Purkinje cell (primary cell): ENCODE results near the gene SIX1. TPM values are rescaled to one million over a fixed set of nuclear protein-coding genes. Genes with fewer than 3 reads are reported as not detected.

Source experiments
- polyA plus RNA-seq: library from polyadenylated mRNA; unstranded; fragments of >200 nt; fragmentation: Nextera tagmentation; gene quantifications from 2 replicates; pipeline ENCODE4 v1.2.1, GENCODE V29; 2014

Gene SIX1
- not detected in 2 replicates for polyA plus RNA-seq

DNA sequence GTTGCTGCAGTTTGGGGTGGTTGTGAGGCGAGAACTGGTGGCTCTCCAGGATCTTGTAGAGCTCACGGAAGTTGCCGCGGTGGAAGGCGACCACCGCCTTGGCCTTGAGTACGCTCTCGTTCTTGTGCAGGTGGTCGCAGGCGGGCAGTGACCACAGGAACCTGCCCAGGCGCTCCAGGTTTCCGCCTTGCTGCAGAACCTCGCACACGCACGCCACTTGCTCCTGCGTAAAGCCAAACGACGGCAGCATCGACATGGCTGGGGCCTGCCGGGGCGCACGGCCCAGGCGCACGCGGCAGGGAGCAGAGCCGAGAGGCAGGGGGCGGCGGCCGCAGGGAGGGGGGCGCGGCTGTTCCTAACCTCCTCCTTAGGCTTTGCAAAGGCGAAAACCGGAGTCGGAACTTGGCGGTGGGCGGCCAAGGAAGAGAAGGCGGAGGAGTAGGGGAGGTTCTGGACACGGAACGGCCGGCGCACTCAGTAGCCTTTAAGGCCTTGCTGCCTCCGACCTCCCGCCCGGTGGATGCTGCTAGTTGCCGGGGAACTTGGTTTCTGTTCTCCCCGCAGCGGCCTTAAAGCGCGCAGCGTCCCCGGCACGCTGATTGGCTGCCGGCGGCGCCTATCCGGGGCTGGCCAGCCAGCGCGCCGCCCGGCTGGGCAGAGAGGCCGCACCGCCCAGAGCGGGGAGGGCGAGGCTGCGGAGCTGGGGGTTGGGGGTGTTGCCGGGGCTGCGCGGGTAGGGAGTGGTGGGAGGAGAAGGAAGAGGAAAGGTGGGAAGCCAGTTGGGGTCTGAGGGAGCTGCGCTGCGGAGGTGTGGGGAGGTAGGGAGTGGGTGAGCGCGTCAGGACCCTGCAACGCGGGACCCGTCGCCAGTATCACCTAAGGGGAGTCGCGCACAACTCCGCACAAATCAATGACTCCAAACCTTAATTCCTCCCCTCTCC is at the start of gene SIX1:
Gene SIX1, minus strand, starts transcription at position 544 of the 941 bp plus-strand sequence. Its CDS starts 288 bp downstream, at position 256.

Other genes starting within 250 kb of the SIX1 start
- gene C14orf39, start 163.4 kb downstream of the SIX1 start, polyA plus RNA-seq: not detected in 2 replicates
- gene SIX6, start 140.3 kb downstream of the SIX1 start, polyA plus RNA-seq: not detected in 2 replicates
- gene SIX4, start 74.9 kb upstream of the SIX1 start, polyA plus RNA-seq: 0.12 and 1.6 TPM in 2 replicates
- 43.1 and 70.4 TPM in 2 replicates for gene MNAT1, start 85.3 kb upstream of the SIX1 start, polyA plus RNA-seq